Activated naive CD4-positive, alpha-beta T cell treated with anti-CD3 and anti-CD28 coated beads for 36 hours (primary cell): ENCODE measurements around the gene EPC1. TPM values are rescaled to one million over a fixed set of nuclear protein-coding genes. Genes with fewer than 3 reads are reported as not detected.
A peak's percentile ranks its signal among the peaks of the same experiment; 100 is the strongest.

Experiments
- CTCF ChIA-PET: fragments of 350-600 bp; sonication (Branson Sonifier 250); formaldehyde crosslinking; loops from one replicate; lab custom pipeline; 2021; ENCODE audit warnings: antibody characterized with exemption; lab: Charles Lee
- DNase-seq: peaks from one replicate; pipeline ENCODE4 v3.0.0-alpha.2; 2020
- H3K27ac Mint-ChIP-seq: one replicate; pipeline ENCODE4 v1.8.0; 2021; ENCODE audit warnings: mild to moderate bottlenecking, mixed read lengths
- H3K27me3 Mint-ChIP-seq: one replicate; pipeline ENCODE4 v1.8.0; 2021; ENCODE audit warnings: low read depth, mixed read lengths
- H3K36me3 Mint-ChIP-seq: one replicate; pipeline ENCODE4 v1.8.0; 2021; ENCODE audit warnings: low read depth, mixed read lengths
- H3K4me1 Mint-ChIP-seq: one replicate; pipeline ENCODE4 v1.8.0; 2021; ENCODE audit warnings: low read depth, mixed read lengths
- H3K4me3 Mint-ChIP-seq: one replicate; pipeline ENCODE4 v1.8.0; 2021; ENCODE audit warnings: mild to moderate bottlenecking, moderate library complexity, mixed read lengths
- H3K9me3 Mint-ChIP-seq: one replicate; pipeline ENCODE4 v1.8.0; 2021; ENCODE audit warnings: mixed read lengths
- intact Hi-C: fragments of 100-400 bp; cut with micrococcal nuclease; formaldehyde crosslinking; loops from one replicate; pipeline ENCODE4 v1.15.1; 2023
- total RNA-seq, 2 experiments: library from RNA; stranded (reverse); gene quantifications; one replicate each; pipeline ENCODE4 v1.2.3, GENCODE V29; 2021

The EPC1 gene
- total RNA-seq, 2 experiments from 2014 or later, result 29.4 to 33.5 TPM

DNA sequence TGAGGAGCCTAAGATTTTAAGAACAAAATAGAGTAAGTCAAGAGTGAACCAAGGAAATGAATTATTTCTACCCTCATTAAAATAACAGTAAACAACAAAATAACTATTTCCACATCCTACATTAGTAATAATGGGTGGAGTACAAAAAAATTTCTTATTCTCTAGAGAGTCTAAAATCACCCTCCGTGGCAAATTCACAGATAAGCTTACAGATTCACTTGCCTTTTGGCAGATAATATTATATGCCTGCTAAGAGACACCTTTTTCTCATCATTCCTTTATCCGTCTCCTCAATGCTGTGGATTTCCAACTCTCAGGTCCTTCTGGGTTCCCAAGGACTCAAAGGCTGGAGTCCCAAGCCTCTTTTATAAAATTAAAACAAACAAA, 2.2 kb upstream of the EPC1 start:
- no peak overlapping the region for H3K4me3 Mint-ChIP-seq
- no peaks in the 10 kb centered on the region for H3K27me3 Mint-ChIP-seq
- no peak for DNase-seq
- intact Hi-C loops, result loop anchor here (5.0 to 10.0 kb wide), 2 partner anchors 52 to 424 kb away; partner anchors contain the start of gene ARHGAP12
- no peak overlapping the region for H3K27ac Mint-ChIP-seq
- H3K4me1 Mint-ChIP-seq, result peaks cover 59% of the 10 kb centered on the region
- H3K36me3 Mint-ChIP-seq, result peaks cover 6% of the 10 kb centered on the region
- H3K9me3 Mint-ChIP-seq, result no peaks in the 10 kb centered on the region
- CTCF ChIA-PET, result interaction anchor here (0.8 to 2.5 kb wide), 4 partner anchors 15 to 22 kb away, joined by 3 to 17 read pairs (median 4); no protein-coding TSS in a partner anchor

DNA sequence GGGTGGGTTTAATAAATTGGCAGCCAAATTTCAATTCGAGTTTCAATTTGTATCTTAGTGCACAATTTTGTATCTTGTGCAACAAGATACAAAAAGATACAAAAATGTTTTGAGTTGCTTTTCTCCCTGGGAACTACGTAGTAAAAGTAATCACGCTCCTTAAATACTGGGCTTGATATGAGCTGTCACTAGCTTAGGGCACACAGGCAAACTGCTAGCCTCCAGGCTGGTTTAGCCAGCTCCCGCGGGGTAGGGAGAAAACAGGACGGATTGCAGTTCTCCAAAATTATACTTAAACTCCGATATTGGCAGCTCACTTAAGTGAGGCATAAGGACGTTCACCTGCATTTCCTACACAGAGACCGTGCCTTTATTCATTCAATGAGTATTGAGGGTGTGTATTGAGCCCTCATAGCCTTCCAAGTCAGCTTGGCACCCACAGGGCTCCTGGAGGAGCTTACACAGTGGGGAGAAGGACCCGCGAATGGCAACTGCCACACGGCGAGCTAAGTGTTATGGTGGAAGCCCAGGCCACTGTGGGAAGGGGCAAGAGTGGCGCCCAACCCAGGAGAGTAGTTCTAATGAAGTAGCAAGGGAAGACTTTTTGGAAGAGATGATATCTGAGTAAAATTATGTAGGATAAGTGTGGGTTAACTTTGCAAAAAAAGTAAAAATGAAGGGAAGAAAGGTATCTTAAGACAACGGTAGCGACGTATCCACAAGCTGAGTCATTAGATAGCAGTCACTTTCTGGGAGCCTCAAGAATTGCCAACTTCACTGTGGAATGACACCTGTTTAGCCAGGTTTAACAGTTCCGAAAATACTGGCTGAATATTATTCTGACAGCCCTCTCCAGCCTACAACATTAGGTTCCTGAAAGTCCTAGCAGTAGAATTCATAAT, 1.6 kb upstream of the EPC1 start:
- Mint-ChIP-seq H3K9me3 (no peaks in the 10 kb centered on the region), H3K36me3 (peaks cover 11% of the 10 kb centered on the region), H3K4me1 (peaks cover 61% of the 10 kb centered on the region)

DNA sequence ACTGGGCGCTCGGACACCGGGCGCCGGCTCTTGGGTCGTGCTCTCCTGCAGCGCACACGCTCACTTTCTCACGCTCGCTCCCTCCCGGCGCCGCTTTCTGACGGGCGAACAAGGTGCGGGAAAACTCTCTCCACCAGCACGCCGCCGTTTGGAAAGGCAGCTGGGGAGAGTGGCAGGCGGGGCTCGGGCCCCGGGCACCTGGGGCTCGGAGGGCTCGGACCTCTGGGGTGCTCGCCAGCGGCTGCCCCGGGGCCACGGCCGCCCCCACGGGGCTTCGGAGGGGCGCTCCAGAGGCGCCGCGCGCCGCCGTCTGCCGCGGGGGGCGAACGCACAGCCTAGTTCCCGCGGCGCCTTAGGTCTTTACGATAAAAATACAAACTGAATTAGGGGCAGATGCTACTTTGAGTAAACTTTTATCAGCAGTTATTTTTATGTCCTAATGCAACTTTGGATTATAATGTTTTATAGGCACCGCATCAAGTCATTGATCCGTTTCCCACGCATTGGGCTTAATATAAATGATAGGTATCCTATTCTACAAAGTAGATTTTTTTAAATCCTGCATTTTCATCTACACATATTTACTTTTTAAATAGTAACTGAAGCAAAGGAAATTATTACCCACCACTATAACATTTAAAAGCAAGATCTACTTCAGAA, 535 bp upstream of the EPC1 start:
- Mint-ChIP-seq H3K9me3 (no peaks in the 10 kb centered on the region), H3K36me3 (peaks cover 9% of the 10 kb centered on the region), H3K4me3 (peak overlapping the region; percentile 73), H3K27me3 (no peaks in the 10 kb centered on the region), H3K27ac (peak overlapping the region; percentile 82), H3K4me1 (peaks cover 58% of the 10 kb centered on the region)
- intact Hi-C loops, result loop anchor here (5.0 to 10.0 kb wide), 2 partner anchors 50 to 423 kb away; partner anchors contain the start of gene ARHGAP12
- no peak for DNase-seq
- CTCF ChIA-PET, result interaction anchor here (1.1 to 2.5 kb wide), 5 partner anchors 14 to 30 kb away, joined by 4 to 17 read pairs (median 5); no protein-coding TSS in a partner anchor

More for the DNA sequence above, 1.6 kb upstream of the EPC1 start:
- CTCF ChIA-PET, result interaction anchor here (0.8 to 2.5 kb wide), 9 partner anchors 13 to 92 kb away, joined by 3 to 17 read pairs (median 4); no protein-coding TSS in a partner anchor
- peak overlapping the region; percentile 73 for H3K4me3 Mint-ChIP-seq
- H3K27ac Mint-ChIP-seq, result peak overlapping the region; percentile 26
- H3K27me3 Mint-ChIP-seq, result no peaks in the 10 kb centered on the region
- intact Hi-C loops, result loop anchor here (5.0 to 10.0 kb wide), 2 partner anchors 51 to 424 kb away; partner anchors contain the start of gene ARHGAP12
- DNase-seq, result no peak

- H3K27me3 Mint-ChIP-seq, result no peaks in the 10 kb centered on the region
- peak overlapping the region; percentile 99 for H3K27ac Mint-ChIP-seq
- CTCF ChIA-PET, result interaction anchor here (0.7 to 2.4 kb wide), 14 partner anchors 8 to 154 kb away, joined by 3 to 25 read pairs (median 5); no protein-coding TSS in a partner anchor
- H3K36me3 Mint-ChIP-seq, result peaks cover 9% of the 10 kb centered on the region
- peak; percentile 97 for DNase-seq
- no peaks in the 10 kb centered on the region for H3K9me3 Mint-ChIP-seq
- peak overlapping the region; percentile 89 for H3K4me3 Mint-ChIP-seq
- H3K4me1 Mint-ChIP-seq, result peaks cover 65% of the 10 kb centered on the region
- intact Hi-C loops, result loop anchor here (1.0 to 10.0 kb wide), 11 partner anchors 14 to 662 kb away; partner anchors contain the start of genes ARHGAP12, CCDC7 and KIF5B
These were observed 816 bp downstream of the EPC1 start for GRCh38 chr10:32346134-32346550.

GRCh38 chr10:32341596-32341995, 5.4 kb downstream of the EPC1 start:
- intact Hi-C loops, result loop anchor here (10.0 kb wide), 1 partner anchor 417 kb away; the partner anchor contains the start of gene ARHGAP12
- Mint-ChIP-seq H3K27me3 (no peaks in the 10 kb centered on the region), H3K4me3 (no peak overlapping the region), H3K27ac (peak overlapping the region; percentile 66), H3K4me1 (peaks cover 82% of the 10 kb centered on the region), H3K9me3 (no peaks in the 10 kb centered on the region), H3K36me3 (peaks cover 18% of the 10 kb centered on the region)
- CTCF ChIA-PET, result interaction anchor here (0.8 to 2.9 kb wide), 2 partner anchors 85 to 95 kb away, joined by 3 to 14 read pairs; no protein-coding TSS in a partner anchor
- no peak for DNase-seq

- Mint-ChIP-seq H3K27ac (peak overlapping the region; percentile 66), H3K27me3 (no peaks in the 10 kb centered on the region), H3K4me3 (no peak overlapping the region), H3K36me3 (peaks cover 22% of the 10 kb centered on the region), H3K4me1 (peaks cover 90% of the 10 kb centered on the region), H3K9me3 (no peaks in the 10 kb centered on the region)
- intact Hi-C loops, result loop anchor here (1.0 to 10.0 kb wide), 2 partner anchors 8 to 416 kb away; partner anchors contain the start of gene ARHGAP12
- CTCF ChIA-PET, result interaction anchor here (0.6 kb wide), 1 partner anchor 44 kb away, joined by 3 read pairs; no protein-coding TSS in a partner anchor
- DNase-seq, result peak; percentile 63
These were observed 6.3 kb downstream of the EPC1 start for GRCh38 chr10:32340596-32341180.

DNA sequence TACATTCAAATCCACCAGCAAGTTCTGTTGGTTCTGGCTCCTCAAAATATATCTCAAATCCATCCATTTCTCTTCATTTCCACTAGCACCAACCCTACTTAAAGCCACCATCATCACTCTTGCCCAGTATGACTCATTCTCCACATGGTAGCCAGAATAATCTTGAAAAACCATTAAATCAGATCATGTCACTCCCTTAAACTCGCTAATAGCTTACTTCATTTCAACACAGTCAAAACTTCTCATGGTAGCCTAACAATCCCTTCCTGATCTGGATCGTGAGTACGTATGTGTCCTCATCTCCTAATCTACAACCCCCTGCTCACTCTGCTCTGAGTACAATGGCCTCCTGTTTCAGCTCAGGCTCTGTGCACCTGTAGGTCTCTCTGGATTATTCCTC, 8.7 kb downstream of the EPC1 start:
- DNase-seq, result no peak
- Mint-ChIP-seq H3K4me1 (peaks cover 92% of the 10 kb centered on the region), H3K9me3 (no peaks in the 10 kb centered on the region), H3K4me3 (no peak overlapping the region), H3K27ac (peak overlapping the region; percentile 44), H3K27me3 (no peaks in the 10 kb centered on the region), H3K36me3 (peaks cover 15% of the 10 kb centered on the region)
- intact Hi-C loops, result no loop called here
- CTCF ChIA-PET, result interaction anchor here (1.2 to 3.5 kb wide), 5 partner anchors 8 to 82 kb away, joined by 3 to 14 read pairs (median 5); no protein-coding TSS in a partner anchor

GRCh38 chr10:32337350-32337749, 9.6 kb downstream of the EPC1 start:
- H3K4me1 Mint-ChIP-seq, result peaks cover 96% of the 10 kb centered on the region
- no peak for DNase-seq
- CTCF ChIA-PET, result interaction anchor here (0.5 to 3.5 kb wide), 9 partner anchors 9 to 86 kb away, joined by 3 to 14 read pairs (median 3); no protein-coding TSS in a partner anchor
- H3K27ac Mint-ChIP-seq, result peak overlapping the region; percentile 53
- H3K4me3 Mint-ChIP-seq, result no peak overlapping the region
- no peaks in the 10 kb centered on the region for H3K27me3 Mint-ChIP-seq
- H3K36me3 Mint-ChIP-seq, result peaks cover 18% of the 10 kb centered on the region
- intact Hi-C loops, result no loop called here
- H3K9me3 Mint-ChIP-seq, result no peaks in the 10 kb centered on the region

DNA sequence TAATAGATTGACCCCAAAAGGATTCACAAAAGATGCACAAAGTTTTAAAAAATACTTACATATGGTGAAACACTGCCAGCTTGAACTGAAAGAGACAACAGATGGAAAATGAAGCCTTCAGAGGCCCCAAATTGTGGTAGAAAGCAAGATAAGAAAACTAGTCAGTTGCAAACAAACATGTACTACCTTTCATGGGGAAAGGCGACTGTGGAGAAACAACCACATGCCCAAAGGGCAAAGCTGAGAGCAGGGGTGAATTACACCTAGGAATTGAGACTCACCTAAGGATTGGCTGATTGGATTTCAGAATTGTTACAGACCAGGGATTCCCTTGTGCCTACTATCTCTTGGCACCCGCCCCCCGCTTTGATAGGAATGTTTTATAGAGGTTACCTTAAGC, 13.1 kb downstream of the EPC1 start:
- intact Hi-C loops, result loop anchor here (2.0 to 5.0 kb wide), 2 partner anchors 35 to 1632 kb away; no protein-coding TSS in a partner anchor
- Mint-ChIP-seq H3K27me3 (no peaks in the 10 kb centered on the region), H3K36me3 (peaks cover 16% of the 10 kb centered on the region), H3K4me1 (peaks cover 95% of the 10 kb centered on the region), H3K9me3 (no peaks in the 10 kb centered on the region), H3K4me3 (peak overlapping the region; percentile 50), H3K27ac (peak overlapping the region; percentile 90)
- CTCF ChIA-PET, result interaction anchor here (0.9 to 2.8 kb wide), 4 partner anchors 9 to 25 kb away, joined by 3 to 14 read pairs (median 4); no protein-coding TSS in a partner anchor
- peak; percentile 32 for DNase-seq

DNA sequence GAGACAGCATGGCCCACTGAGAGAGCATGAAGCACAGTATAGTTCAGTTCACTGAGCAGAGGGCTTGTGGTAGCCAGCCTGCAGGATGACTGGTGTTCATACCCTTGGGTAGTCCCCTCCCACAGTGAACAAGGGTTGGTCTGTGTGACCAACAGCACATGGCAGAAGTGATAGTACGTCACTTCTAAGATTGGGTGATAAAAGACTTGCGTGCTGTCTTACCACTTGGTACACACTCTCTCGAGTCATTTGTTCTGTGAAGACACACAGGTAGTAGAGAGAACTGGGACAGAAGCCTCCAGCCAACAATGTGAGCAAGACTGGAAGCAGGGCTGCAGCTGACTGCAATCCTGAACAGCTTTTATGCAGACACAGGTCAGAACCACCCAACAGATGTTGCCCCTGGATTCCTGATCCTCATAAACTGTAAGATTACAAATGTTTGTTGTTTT, 14.6 kb downstream of the EPC1 start:
- Mint-ChIP-seq H3K4me1 (peaks cover 94% of the 10 kb centered on the region), H3K9me3 (no peaks in the 10 kb centered on the region), H3K27me3 (no peaks in the 10 kb centered on the region), H3K27ac (peak overlapping the region; percentile 90), H3K4me3 (peak overlapping the region; percentile 55), H3K36me3 (peaks cover 8% of the 10 kb centered on the region)
- peak; percentile 89 for DNase-seq
- CTCF ChIA-PET, result no interaction called here
- intact Hi-C loops, result loop anchor here (1.0 to 5.0 kb wide), 10 partner anchors 8 to 1630 kb away; no protein-coding TSS in a partner anchor

GRCh38 chr10:32331606-32332005, 15.4 kb downstream of the EPC1 start:
- intact Hi-C loops, result loop anchor here (1.0 to 5.0 kb wide), 10 partner anchors 9 to 1629 kb away; no protein-coding TSS in a partner anchor
- H3K4me3 Mint-ChIP-seq, result no peak overlapping the region

More at GRCh38 chr10:32331606-32332005, 15.4 kb downstream of the EPC1 start:
- Mint-ChIP-seq H3K4me1 (peaks cover 94% of the 10 kb centered on the region), H3K27ac (peak overlapping the region; percentile 90), H3K9me3 (no peaks in the 10 kb centered on the region), H3K36me3 (peaks cover 7% of the 10 kb centered on the region), H3K27me3 (no peaks in the 10 kb centered on the region)
- no peak for DNase-seq
- CTCF ChIA-PET, result no interaction called here
